ENCODE measurements around the gene PIR. TPM values are rescaled to one million over a fixed set of nuclear protein-coding genes. Genes with fewer than 3 reads are reported as not detected.

PIR gene
- total RNA-seq, 2 experiments from 2014 or later, result 1.9 to 3.5 TPM

DNA sequence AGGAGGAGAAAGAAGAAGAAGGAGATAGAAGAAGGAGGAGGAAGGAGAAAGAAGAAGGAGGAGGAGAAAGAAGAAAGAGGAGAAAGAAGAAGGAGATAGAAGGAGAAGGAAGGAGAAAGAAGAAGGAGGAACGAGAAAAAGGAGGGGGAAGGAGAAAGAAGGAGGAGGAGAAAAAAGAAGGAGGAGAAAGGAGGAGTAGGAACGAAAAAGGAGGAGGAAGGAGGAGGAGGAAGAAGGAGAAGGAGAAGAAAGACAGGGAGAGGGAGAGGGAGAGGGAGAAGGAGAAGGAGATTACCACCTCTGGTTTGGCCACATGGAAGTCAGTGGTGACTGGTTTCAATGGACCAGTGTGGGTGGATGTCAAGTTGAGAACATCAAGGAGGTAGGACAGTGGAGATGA is 58.9 kb downstream of the PIR start:
- BruUV-seq (replicated peaks), result no TSS peak
- Histone ChIP-seq H2AFZ (ENCODE audit: low read length) (no peak overlapping the region), H3K27ac (ENCODE audit: low read depth, low read length, poor library complexity, severe bottlenecking) (no peak overlapping the region), H3K36me3 (ENCODE audit: insufficient read depth, low read length) (no peaks in the 10 kb centered on the region), H3K4me3 (ENCODE audit: low read depth, low read length, poor library complexity, severe bottlenecking) (no peak overlapping the region), H3K9me2 (ENCODE audit: insufficient read depth, low read length) (no peaks in the 10 kb centered on the region), H3K4me2 (ENCODE audit: low read length) (no peak overlapping the region), H3K79me2 (ENCODE audit: insufficient read depth, low read depth, low read length) (no peaks in the 10 kb centered on the region), H3K9me3 (ENCODE audit: low read length) (no peaks in the 10 kb centered on the region), H4K20me1 (ENCODE audit: insufficient read depth, low read length) (no peaks in the 10 kb centered on the region), H3K4me1 (ENCODE audit: insufficient read depth, low read length, poor library complexity, severe bottlenecking) (no peaks in the 10 kb centered on the region)
- ChIA-PET CTCF (ENCODE audit: unreplicated experiment) (no interaction called here), POLR2A (no interaction called here)
- no peak for DNase-seq (ENCODE audit: low spot score)
- no peak for TF ChIP-seq EZH2phosphoT487 (IDR thresholded peaks at IDR 0.05; ENCODE audit: borderline replicate concordance, low read depth, low read length)
- TF ChIP-seq, protein P1, sequence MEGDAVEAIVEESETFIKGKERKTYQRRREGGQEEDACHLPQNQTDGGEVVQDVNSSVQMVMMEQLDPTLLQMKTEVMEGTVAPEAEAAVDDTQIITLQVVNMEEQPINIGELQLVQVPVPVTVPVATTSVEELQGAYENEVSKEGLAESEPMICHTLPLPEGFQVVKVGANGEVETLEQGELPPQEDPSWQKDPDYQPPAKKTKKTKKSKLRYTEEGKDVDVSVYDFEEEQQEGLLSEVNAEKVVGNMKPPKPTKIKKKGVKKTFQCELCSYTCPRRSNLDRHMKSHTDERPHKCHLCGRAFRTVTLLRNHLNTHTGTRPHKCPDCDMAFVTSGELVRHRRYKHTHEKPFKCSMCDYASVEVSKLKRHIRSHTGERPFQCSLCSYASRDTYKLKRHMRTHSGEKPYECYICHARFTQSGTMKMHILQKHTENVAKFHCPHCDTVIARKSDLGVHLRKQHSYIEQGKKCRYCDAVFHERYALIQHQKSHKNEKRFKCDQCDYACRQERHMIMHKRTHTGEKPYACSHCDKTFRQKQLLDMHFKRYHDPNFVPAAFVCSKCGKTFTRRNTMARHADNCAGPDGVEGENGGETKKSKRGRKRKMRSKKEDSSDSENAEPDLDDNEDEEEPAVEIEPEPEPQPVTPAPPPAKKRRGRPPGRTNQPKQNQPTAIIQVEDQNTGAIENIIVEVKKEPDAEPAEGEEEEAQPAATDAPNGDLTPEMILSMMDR (conservative IDR thresholded peaks at IDR 0.05; ENCODE audit: low read length), result no peak
- intact Hi-C loops (cut with micrococcal nuclease; ENCODE audit: unreplicated experiment), result no loop called here

DNA sequence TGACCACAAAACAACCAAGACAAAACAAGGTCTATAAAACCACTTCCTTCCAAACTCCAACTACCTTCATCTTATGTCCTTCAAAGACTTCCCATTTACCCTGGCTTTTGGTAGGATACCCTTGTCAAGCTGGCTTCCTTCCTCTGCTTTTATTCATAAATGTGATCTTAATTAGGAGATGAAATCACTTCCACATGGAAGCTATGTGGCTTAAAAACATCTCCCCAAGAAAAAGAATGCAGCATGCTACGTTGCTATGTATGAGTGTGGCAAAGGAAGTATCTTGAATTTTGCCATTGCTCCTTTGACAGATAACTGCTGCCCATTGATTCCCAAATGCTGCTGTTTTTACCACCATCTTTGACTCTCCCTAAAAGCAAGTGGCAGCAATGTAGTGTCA is 62.5 kb downstream of the PIR start:
- ChIA-PET POLR2A (no interaction called here), CTCF (ENCODE audit: unreplicated experiment) (no interaction called here)

GRCh38 chrX:15430076-15430475 is 63.1 kb downstream of the PIR start:
- no peaks in the 10 kb centered on the region for H3K4me1 ChIP-seq (ENCODE audit: insufficient read depth, low read length, poor library complexity, severe bottlenecking)

More for the DNA sequence above, 62.5 kb downstream of the PIR start:
- DNase-seq (ENCODE audit: low spot score), result no peak
- Histone ChIP-seq H2AFZ (ENCODE audit: low read length) (no peak overlapping the region), H3K9me2 (ENCODE audit: insufficient read depth, low read length) (no peaks in the 10 kb centered on the region), H3K4me1 (ENCODE audit: insufficient read depth, low read length, poor library complexity, severe bottlenecking) (no peaks in the 10 kb centered on the region), H3K4me2 (ENCODE audit: low read length) (no peak overlapping the region), H3K79me2 (ENCODE audit: insufficient read depth, low read depth, low read length) (no peaks in the 10 kb centered on the region), H3K9me3 (ENCODE audit: low read length) (no peaks in the 10 kb centered on the region), H3K36me3 (ENCODE audit: insufficient read depth, low read length) (no peaks in the 10 kb centered on the region), H3K27ac (ENCODE audit: low read depth, low read length, poor library complexity, severe bottlenecking) (no peak overlapping the region), H4K20me1 (ENCODE audit: insufficient read depth, low read length) (no peaks in the 10 kb centered on the region), H3K4me3 (ENCODE audit: low read depth, low read length, poor library complexity, severe bottlenecking) (no peak overlapping the region)
- TF ChIP-seq, protein P1 (conservative IDR thresholded peaks at IDR 0.05; ENCODE audit: low read length), result no peak
- no peak for TF ChIP-seq EZH2phosphoT487 (IDR thresholded peaks at IDR 0.05; ENCODE audit: borderline replicate concordance, low read depth, low read length)
- no TSS peak for BruUV-seq (replicated peaks)
- intact Hi-C loops (cut with micrococcal nuclease; ENCODE audit: unreplicated experiment), result no loop called here

More at GRCh38 chrX:15430076-15430475, 63.1 kb downstream of the PIR start:
- no TSS peak for BruUV-seq (replicated peaks)
- CTCF ChIA-PET (ENCODE audit: unreplicated experiment), result no interaction called here
- Histone ChIP-seq H3K4me3 (ENCODE audit: low read depth, low read length, poor library complexity, severe bottlenecking) (no peak overlapping the region), H3K79me2 (ENCODE audit: insufficient read depth, low read depth, low read length) (no peaks in the 10 kb centered on the region), H2AFZ (ENCODE audit: low read length) (no peak overlapping the region), H3K9me3 (ENCODE audit: low read length) (no peaks in the 10 kb centered on the region), H3K9me2 (ENCODE audit: insufficient read depth, low read length) (no peaks in the 10 kb centered on the region), H3K27ac (ENCODE audit: low read depth, low read length, poor library complexity, severe bottlenecking) (no peak overlapping the region), H3K36me3 (ENCODE audit: insufficient read depth, low read length) (no peaks in the 10 kb centered on the region), H3K4me2 (ENCODE audit: low read length) (no peak overlapping the region), H4K20me1 (ENCODE audit: insufficient read depth, low read length) (no peaks in the 10 kb centered on the region)
- no peak for TF ChIP-seq EZH2phosphoT487 (IDR thresholded peaks at IDR 0.05; ENCODE audit: borderline replicate concordance, low read depth, low read length)
- TF ChIP-seq, protein P1 (conservative IDR thresholded peaks at IDR 0.05; ENCODE audit: low read length), result no peak
- intact Hi-C loops (cut with micrococcal nuclease; ENCODE audit: unreplicated experiment), result no loop called here
- POLR2A ChIA-PET, result no interaction called here
- DNase-seq (ENCODE audit: low spot score), result no peak
